Lung (tissue), 12 donors: ENCODE results near the gene PRDM16. TPM values are rescaled to one million over a fixed set of nuclear protein-coding genes. Genes with fewer than 3 reads are reported as not detected.
A peak's percentile ranks its signal among the peaks of the same experiment; 100 is the strongest.

ENCODE experiments used
- ATAC-seq: fragments of 200-7000 bp; cut with Tn5 transposase; one replicate; pipeline ENCODE4 v1.9.1; 2020; ENCODE audit warnings: moderate number of reproducible peaks; ENCODE audit not compliant: insufficient read depth, low FRiP score
- DNase-seq, 3 donors: peaks; one replicate each; pipeline ENCODE4 v3.0.0-alpha.2; 2013 to 2017
- H3K27ac ChIP-seq, 2 donors: one replicate each; pipeline ENCODE4 v1.5.1; 2013; ENCODE audit warnings: mild to moderate bottlenecking in 2 of 2, moderate library complexity in 2 of 2, control low read depth in 1 of 2, inconsistent platforms in 1 of 2, low read depth in 1 of 2, low read length in 1 of 2
- H3K27me3 ChIP-seq, 3 donors: one replicate each; pipeline ENCODE4 v1.5.1; 2013; ENCODE audit warnings: low read length in 2 of 3; ENCODE audit not compliant: control insufficient read depth in 3 of 3, insufficient read depth in 3 of 3
- H3K36me3 ChIP-seq, 4 donors: one replicate each; pipeline ENCODE4 v1.5.1; 2013; ENCODE audit warnings: low read length in 4 of 4, mild to moderate bottlenecking in 1 of 4, moderate library complexity in 1 of 4; ENCODE audit not compliant: control insufficient read depth in 4 of 4, insufficient read depth in 4 of 4
- H3K4me1 ChIP-seq, 5 donors: one replicate each; pipeline ENCODE4 v1.5.1; 2013; ENCODE audit warnings: low read length in 5 of 5, mild to moderate bottlenecking in 2 of 5, moderate library complexity in 1 of 5; ENCODE audit not compliant: control insufficient read depth in 5 of 5, insufficient read depth in 5 of 5
- H3K4me3 ChIP-seq: one replicate; pipeline ENCODE4 v1.5.1; 2013; ENCODE audit warnings: mild to moderate bottlenecking, control low read depth, moderate library complexity
- H3K9ac ChIP-seq, 2 donors: one replicate each; pipeline ENCODE4 v1.5.1; 2013; ENCODE audit warnings: low read length in 2 of 2, control low read depth in 1 of 2; ENCODE audit not compliant: insufficient read depth in 1 of 2
- H3K9me3 ChIP-seq, 4 donors: one replicate each; pipeline ENCODE4 v1.5.1; 2013; ENCODE audit warnings: low read length in 3 of 4, mild to moderate bottlenecking in 1 of 4, moderate library complexity in 1 of 4; ENCODE audit not compliant: control insufficient read depth in 4 of 4, insufficient read depth in 3 of 4
- WGBS, 2 donors: extraction: QIAGEN DNeasy Blood & Tissue Kit; methylation state at CpG; one replicate each; pipeline ENCODE4 v1.1.7; 2013; 5-methylcytosine and 5-hydroxymethylcytosine counted together
- polyA plus RNA-seq, 2 donors: library from polyadenylated mRNA; stranded (reverse); fragments of 200-250 nt; gene quantifications; one replicate each; pipeline ENCODE4 v1.2.1, GENCODE V29; 2013
- total RNA-seq, 2 donors: library from RNA; depleted of rRNA in 1 of 2; stranded (reverse); fragments of >200 nt in 1 of 2; gene quantifications; one replicate each; pipeline ENCODE4 v1.2.1, GENCODE V29; 2014 to 2021
- TF ChIP-seq, protein P1 (sequence below): IDR thresholded peaks from 2 replicates; pipeline ENCODE4 v1.5.1; 2012; ENCODE audit warnings: mild to moderate bottlenecking; ENCODE audit errors: control extremely low read depth, extremely low read depth
- donor health status: control.
- donor health status: control.
- donor health status: Bipolar disorder and iron deficiency.
- donor health status: healthy.
- donor health status: DM: yes; HTN: yes; CAD: no.

Gene PRDM16
- total and polyA plus RNA-seq, 4 donors, result 2.4 to 36.5 (median 13.1) TPM

- no peaks in the 10 kb centered on the region for H3K9me3 ChIP-seq
- H3K36me3 ChIP-seq, result no peaks in the 10 kb centered on the region
- no peak overlapping the region for H3K27ac ChIP-seq
- H3K9ac ChIP-seq, result no peak overlapping the region
- no peaks in the 10 kb centered on the region for H3K27me3 ChIP-seq
- ATAC-seq (no peak), DNase-seq (peak in 1 of 3 donors; percentile 49)
- peaks cover 12 to 72% (median 31%) of the 10 kb centered on the region in 5 donors for H3K4me1 ChIP-seq
- 77 to 86% methylated on average over 34 of the region's 34 CpGs for WGBS, 2 donors
- no peak overlapping the region for H3K4me3 ChIP-seq
- TF ChIP-seq, protein P1, sequence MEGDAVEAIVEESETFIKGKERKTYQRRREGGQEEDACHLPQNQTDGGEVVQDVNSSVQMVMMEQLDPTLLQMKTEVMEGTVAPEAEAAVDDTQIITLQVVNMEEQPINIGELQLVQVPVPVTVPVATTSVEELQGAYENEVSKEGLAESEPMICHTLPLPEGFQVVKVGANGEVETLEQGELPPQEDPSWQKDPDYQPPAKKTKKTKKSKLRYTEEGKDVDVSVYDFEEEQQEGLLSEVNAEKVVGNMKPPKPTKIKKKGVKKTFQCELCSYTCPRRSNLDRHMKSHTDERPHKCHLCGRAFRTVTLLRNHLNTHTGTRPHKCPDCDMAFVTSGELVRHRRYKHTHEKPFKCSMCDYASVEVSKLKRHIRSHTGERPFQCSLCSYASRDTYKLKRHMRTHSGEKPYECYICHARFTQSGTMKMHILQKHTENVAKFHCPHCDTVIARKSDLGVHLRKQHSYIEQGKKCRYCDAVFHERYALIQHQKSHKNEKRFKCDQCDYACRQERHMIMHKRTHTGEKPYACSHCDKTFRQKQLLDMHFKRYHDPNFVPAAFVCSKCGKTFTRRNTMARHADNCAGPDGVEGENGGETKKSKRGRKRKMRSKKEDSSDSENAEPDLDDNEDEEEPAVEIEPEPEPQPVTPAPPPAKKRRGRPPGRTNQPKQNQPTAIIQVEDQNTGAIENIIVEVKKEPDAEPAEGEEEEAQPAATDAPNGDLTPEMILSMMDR, result no peak
Measured at GRCh38 chr1:3172431-3173380, 103.7 kb downstream of the PRDM16 start.

DNA sequence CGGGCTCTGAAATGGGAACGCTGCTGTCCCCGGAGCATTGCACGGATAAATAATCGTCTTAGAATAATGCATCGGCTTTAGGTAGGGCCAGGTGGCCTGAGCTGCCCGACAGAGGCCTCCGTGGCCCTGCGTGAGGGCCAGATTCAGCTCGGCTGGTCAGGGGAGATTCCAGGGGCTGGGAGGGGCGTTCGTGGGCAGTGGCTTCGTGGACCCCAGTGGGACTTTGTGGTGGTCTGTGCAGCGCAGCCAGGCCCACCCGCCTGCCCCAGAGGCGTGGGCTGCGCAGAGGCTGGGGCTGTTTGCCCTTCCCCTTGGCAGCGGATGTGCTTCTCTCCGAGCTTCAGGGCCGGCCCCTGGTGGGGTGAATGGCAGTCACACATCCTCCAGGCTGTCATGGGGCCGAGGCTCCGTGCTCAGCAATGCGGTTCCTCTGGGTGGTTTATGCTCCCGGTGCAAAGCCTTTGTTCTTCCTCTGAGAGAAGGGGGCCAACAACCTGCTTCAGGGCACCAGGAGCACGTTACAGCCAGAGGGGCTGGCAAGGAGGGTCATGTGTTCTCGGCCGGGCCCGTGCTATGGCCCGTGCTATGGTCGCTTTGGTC, 104.5 kb downstream of the PRDM16 start:
- H3K4me1 ChIP-seq, result peaks cover 12 to 72% (median 31%) of the 10 kb centered on the region in 5 donors
- no peaks in the 10 kb centered on the region for H3K36me3 ChIP-seq
- no peak overlapping the region for H3K4me3 ChIP-seq
- no peaks in the 10 kb centered on the region for H3K9me3 ChIP-seq
- no peaks in the 10 kb centered on the region for H3K27me3 ChIP-seq
- H3K9ac ChIP-seq, result no peak overlapping the region
- TF ChIP-seq, protein P1, result no peak
- ATAC-seq (no peak), DNase-seq (no peak)
- 75 to 83% methylated on average over 30 of the region's 30 CpGs for WGBS, 2 donors
- no peak overlapping the region for H3K27ac ChIP-seq

DNA sequence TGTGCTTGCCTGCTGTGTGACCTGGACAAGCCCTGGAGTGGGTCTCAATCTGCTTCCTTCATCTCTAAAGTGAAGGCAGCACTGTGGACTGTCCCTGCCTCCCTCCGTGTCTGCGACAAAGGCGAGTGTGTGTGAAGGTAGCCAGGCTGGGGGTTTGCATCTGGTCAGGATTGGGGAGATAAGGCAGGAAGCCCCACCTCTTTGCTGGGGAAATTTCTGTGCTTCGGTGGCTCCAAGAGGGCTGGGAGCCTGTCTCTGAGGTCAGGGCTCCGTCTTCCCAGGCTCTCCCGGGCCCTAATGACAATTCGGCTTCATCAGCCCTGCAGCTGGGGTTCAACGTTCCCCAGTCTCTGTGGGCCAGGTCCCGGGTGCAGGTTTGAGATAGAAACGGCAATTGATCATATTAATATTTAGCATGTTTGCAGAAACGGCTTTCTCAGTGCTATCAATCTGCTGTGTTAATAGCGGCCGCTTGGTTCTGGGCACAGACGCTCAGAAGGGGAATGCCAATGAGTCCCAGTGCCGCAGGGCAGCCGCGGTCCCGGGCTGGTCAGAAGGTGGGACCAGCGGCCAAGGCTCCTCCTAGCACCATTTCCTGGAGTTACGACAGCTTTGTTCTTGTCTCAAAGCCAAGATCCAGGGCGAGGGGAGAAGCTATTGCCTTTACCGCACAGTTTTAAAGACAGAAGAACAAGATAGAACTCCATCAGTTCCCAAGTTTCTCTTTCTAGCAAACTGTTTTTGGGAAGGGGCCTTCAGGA, 105.7 kb downstream of the PRDM16 start:
- Histone ChIP-seq H3K36me3 (no peaks in the 10 kb centered on the region), H3K27me3 (no peaks in the 10 kb centered on the region), H3K4me1 (peaks cover 12 to 61% (median 30%) of the 10 kb centered on the region in 5 donors), H3K9ac (peak overlapping the region in 1 of 2 donors; percentile 42), H3K9me3 (no peaks in the 10 kb centered on the region), H3K4me3 (no peak overlapping the region), H3K27ac (peak overlapping the region; percentile 14 to 73)
- TF ChIP-seq, protein P1, result no peak
- 7 to 8% methylated on average over 22 of the region's 22 CpGs for WGBS, 2 donors
- ATAC-seq, result peak; percentile 40
- peak; percentile 82 to 95 (median 90) for DNase-seq
